ENCODE data around the gene CCSER1. TPM values are rescaled to one million over a fixed set of nuclear protein-coding genes. Genes with fewer than 3 reads are reported as not detected.
"Not testable (repeated sequence)": the region's sequence is repeated elsewhere in the genome, so short reads cannot be mapped to it uniquely, and the experiment has no call there.

Gene CCSER1
- total and polyA plus RNA-seq, 4 donors = 3.5 to 66.1 (median 14.5) TPM

- no peak for DNase-seq (ENCODE audit: low read depth in 4 of 6, low spot score in 6 of 6)
- H3K27ac ChIP-seq (ENCODE audit: low read depth, low read length) = no peak overlapping the region
- no peaks in the 10 kb centered on the region for H3K36me3 ChIP-seq (ENCODE audit: control insufficient read depth, insufficient read depth, low read length)
- H3K9me3 ChIP-seq (ENCODE audit: control insufficient read depth, insufficient read depth, low read length) = peaks cover 10% of the 10 kb centered on the region
- no peaks in the 10 kb centered on the region for H3K4me1 ChIP-seq (ENCODE audit: control insufficient read depth, insufficient read depth, low read length)
- H3K4me3 ChIP-seq (ENCODE audit: low read depth, low read length) = no peak overlapping the region
- H3K27me3 ChIP-seq (ENCODE audit: control insufficient read depth, insufficient read depth, low read length) = no peaks in the 10 kb centered on the region
- 60% methylated on average over 1 of the region's 1 CpG for WGBS (ENCODE audit: insufficient coverage)
These were observed 776.8 kb downstream of the CCSER1 start for GRCh38 chr4:90904021-90904420.

GRCh38 chr4:90906239-90906638 lies 779.0 kb downstream of the CCSER1 start:
- Histone ChIP-seq H3K9me3 (ENCODE audit: control insufficient read depth, insufficient read depth, low read length) (peaks cover 8% of the 10 kb centered on the region), H3K4me1 (ENCODE audit: control insufficient read depth, insufficient read depth, low read length) (no peaks in the 10 kb centered on the region), H3K27ac (ENCODE audit: low read depth, low read length) (no peak overlapping the region), H3K4me3 (ENCODE audit: low read depth, low read length) (no peak overlapping the region), H3K36me3 (ENCODE audit: control insufficient read depth, insufficient read depth, low read length) (no peaks in the 10 kb centered on the region), H3K27me3 (ENCODE audit: control insufficient read depth, insufficient read depth, low read length) (no peaks in the 10 kb centered on the region)
- no peak for DNase-seq (ENCODE audit: low read depth in 4 of 6, low spot score in 6 of 6)
- no CpG with 5 or more reads among the region's 3 CpGs for WGBS (ENCODE audit: insufficient coverage)

- H3K4me1 ChIP-seq (ENCODE audit: control insufficient read depth, insufficient read depth, low read length); H3K27ac ChIP-seq (ENCODE audit: low read depth, low read length); H3K36me3 ChIP-seq (ENCODE audit: control insufficient read depth, insufficient read depth, low read length); H3K4me3 ChIP-seq (ENCODE audit: low read depth, low read length); DNase-seq (ENCODE audit: low read depth in 4 of 6, low spot score in 6 of 6); H3K9me3 ChIP-seq (ENCODE audit: control insufficient read depth, insufficient read depth, low read length); H3K27me3 ChIP-seq (ENCODE audit: control insufficient read depth, insufficient read depth, low read length): not testable (repeated sequence)
- WGBS (ENCODE audit: insufficient coverage) = 90% methylated on average over 15 of the region's 17 CpGs
These were observed 784.7 kb downstream of the CCSER1 start for GRCh38 chr4:90911724-90912434.

- no peak for DNase-seq (ENCODE audit: low read depth in 4 of 6, low spot score in 6 of 6)
- no peaks in the 10 kb centered on the region for H3K27me3 ChIP-seq (ENCODE audit: control insufficient read depth, insufficient read depth, low read length)
- no peaks in the 10 kb centered on the region for H3K9me3 ChIP-seq (ENCODE audit: control insufficient read depth, insufficient read depth, low read length)
- no CpG with 5 or more reads among the region's 2 CpGs for WGBS (ENCODE audit: insufficient coverage)
- no peak overlapping the region for H3K4me3 ChIP-seq (ENCODE audit: low read depth, low read length)
- H3K36me3 ChIP-seq (ENCODE audit: control insufficient read depth, insufficient read depth, low read length) = no peaks in the 10 kb centered on the region
- H3K4me1 ChIP-seq (ENCODE audit: control insufficient read depth, insufficient read depth, low read length) = no peaks in the 10 kb centered on the region
- no peak overlapping the region for H3K27ac ChIP-seq (ENCODE audit: low read depth, low read length)
These were observed 795.0 kb downstream of the CCSER1 start for GRCh38 chr4:90922174-90922573.

GRCh38 chr4:90926957-90927356 lies 799.8 kb downstream of the CCSER1 start:
- no peaks in the 10 kb centered on the region for H3K27me3 ChIP-seq (ENCODE audit: control insufficient read depth, insufficient read depth, low read length)
- no peaks in the 10 kb centered on the region for H3K9me3 ChIP-seq (ENCODE audit: control insufficient read depth, insufficient read depth, low read length)
- H3K4me1 ChIP-seq (ENCODE audit: control insufficient read depth, insufficient read depth, low read length) = no peaks in the 10 kb centered on the region
- H3K27ac ChIP-seq (ENCODE audit: low read depth, low read length) = no peak overlapping the region
- no peaks in the 10 kb centered on the region for H3K36me3 ChIP-seq (ENCODE audit: control insufficient read depth, insufficient read depth, low read length)
- H3K4me3 ChIP-seq (ENCODE audit: low read depth, low read length) = no peak overlapping the region
- DNase-seq (ENCODE audit: low read depth in 4 of 6, low spot score in 6 of 6) = no peak

- Histone ChIP-seq H3K4me1 (ENCODE audit: control insufficient read depth, insufficient read depth, low read length) (no peaks in the 10 kb centered on the region), H3K27ac (ENCODE audit: low read depth, low read length) (no peak overlapping the region), H3K4me3 (ENCODE audit: low read depth, low read length) (no peak overlapping the region), H3K27me3 (ENCODE audit: control insufficient read depth, insufficient read depth, low read length) (no peaks in the 10 kb centered on the region), H3K9me3 (ENCODE audit: control insufficient read depth, insufficient read depth, low read length) (no peaks in the 10 kb centered on the region), H3K36me3 (ENCODE audit: control insufficient read depth, insufficient read depth, low read length) (no peaks in the 10 kb centered on the region)
- no peak for DNase-seq (ENCODE audit: low read depth in 4 of 6, low spot score in 6 of 6)
- WGBS (ENCODE audit: insufficient coverage) = 100% methylated on average over 2 of the region's 6 CpGs
These were observed 816.1 kb downstream of the CCSER1 start for GRCh38 chr4:90943311-90943710.

- Histone ChIP-seq H3K36me3 (ENCODE audit: control insufficient read depth, insufficient read depth, low read length) (no peaks in the 10 kb centered on the region), H3K4me1 (ENCODE audit: control insufficient read depth, insufficient read depth, low read length) (no peaks in the 10 kb centered on the region), H3K9me3 (ENCODE audit: control insufficient read depth, insufficient read depth, low read length) (no peaks in the 10 kb centered on the region), H3K4me3 (ENCODE audit: low read depth, low read length) (no peak overlapping the region), H3K27ac (ENCODE audit: low read depth, low read length) (no peak overlapping the region), H3K27me3 (ENCODE audit: control insufficient read depth, insufficient read depth, low read length) (no peaks in the 10 kb centered on the region)
- DNase-seq (ENCODE audit: low read depth in 4 of 6, low spot score in 6 of 6) = no peak
- 80% methylated on average over 1 of the region's 3 CpGs for WGBS (ENCODE audit: insufficient coverage)
These were observed 819.8 kb downstream of the CCSER1 start for GRCh38 chr4:90946945-90947344.

GRCh38 chr4:90950385-90950841 lies 823.2 kb downstream of the CCSER1 start:
- Histone ChIP-seq H3K9me3 (ENCODE audit: control insufficient read depth, insufficient read depth, low read length) (no peaks in the 10 kb centered on the region), H3K4me1 (ENCODE audit: control insufficient read depth, insufficient read depth, low read length) (no peaks in the 10 kb centered on the region), H3K27me3 (ENCODE audit: control insufficient read depth, insufficient read depth, low read length) (no peaks in the 10 kb centered on the region), H3K36me3 (ENCODE audit: control insufficient read depth, insufficient read depth, low read length) (no peaks in the 10 kb centered on the region), H3K4me3 (ENCODE audit: low read depth, low read length) (no peak overlapping the region), H3K27ac (ENCODE audit: low read depth, low read length) (no peak overlapping the region)
- peak in 1 of 6 donors; percentile 30 for DNase-seq (ENCODE audit: low read depth in 4 of 6, low spot score in 6 of 6)
- WGBS (ENCODE audit: insufficient coverage) = no CpG with 5 or more reads among the region's 7 CpGs

GRCh38 chr4:90951037-90951436 lies 823.8 kb downstream of the CCSER1 start:
- H3K9me3 ChIP-seq (ENCODE audit: control insufficient read depth, insufficient read depth, low read length) = no peaks in the 10 kb centered on the region
- no peaks in the 10 kb centered on the region for H3K27me3 ChIP-seq (ENCODE audit: control insufficient read depth, insufficient read depth, low read length)
- H3K27ac ChIP-seq (ENCODE audit: low read depth, low read length) = no peak overlapping the region
- DNase-seq (ENCODE audit: low read depth in 4 of 6, low spot score in 6 of 6) = no peak
- no peak overlapping the region for H3K4me3 ChIP-seq (ENCODE audit: low read depth, low read length)
- H3K36me3 ChIP-seq (ENCODE audit: control insufficient read depth, insufficient read depth, low read length) = no peaks in the 10 kb centered on the region
- no peaks in the 10 kb centered on the region for H3K4me1 ChIP-seq (ENCODE audit: control insufficient read depth, insufficient read depth, low read length)
- no CpG with 5 or more reads among the region's 2 CpGs for WGBS (ENCODE audit: insufficient coverage)

GRCh38 chr4:90958256-90958895 lies 831.2 kb downstream of the CCSER1 start:
- Histone ChIP-seq H3K4me1 (ENCODE audit: control insufficient read depth, insufficient read depth, low read length) (no peaks in the 10 kb centered on the region), H3K9me3 (ENCODE audit: control insufficient read depth, insufficient read depth, low read length) (no peaks in the 10 kb centered on the region), H3K36me3 (ENCODE audit: control insufficient read depth, insufficient read depth, low read length) (no peaks in the 10 kb centered on the region), H3K4me3 (ENCODE audit: low read depth, low read length) (no peak overlapping the region), H3K27ac (ENCODE audit: low read depth, low read length) (no peak overlapping the region), H3K27me3 (ENCODE audit: control insufficient read depth, insufficient read depth, low read length) (no peaks in the 10 kb centered on the region)
- 79% methylated on average over 2 of the region's 3 CpGs for WGBS (ENCODE audit: insufficient coverage)
- no peak for DNase-seq (ENCODE audit: low read depth in 4 of 6, low spot score in 6 of 6)

Data from spinal cord (tissue), 10 donors.